MM.1S (cell line): ENCODE data around the gene IDH3A.

Experiments
- DNase-seq: peaks from one replicate; pipeline ENCODE4 v3.0.0-alpha.2; 2015
- H2AFZ ChIP-seq: fragments of 300-600 bp; sonication (generic); 2 replicates; pipeline ENCODE4 v1.6.0; 2016; ENCODE audit warnings: antibody characterized with exemption, low read length
- H3F3A ChIP-seq: fragments of 300-600 bp; sonication (generic); 2 replicates; pipeline ENCODE4 v1.6.1; 2016; ENCODE audit warnings: mild to moderate bottlenecking, antibody characterized with exemption, low read length, moderate library complexity, mixed read lengths; ENCODE audit not compliant: insufficient read depth
- H3K27ac ChIP-seq: fragments of 300-600 bp; sonication (generic); 2 replicates; pipeline ENCODE4 v1.5.1; 2016; ENCODE audit warnings: mild to moderate bottlenecking, low read length
- H3K27me3 ChIP-seq: fragments of 300-600 bp; sonication (generic); replicated peaks from 2 replicates; pipeline ENCODE4 v1.6.0; 2016; ENCODE audit warnings: low read length; ENCODE audit not compliant: insufficient read depth
- H3K36me3 ChIP-seq: fragments of 300-600 bp; sonication (generic); replicated peaks from 2 replicates; pipeline ENCODE4 v1.6.1; 2016; ENCODE audit warnings: mild to moderate bottlenecking, low read length, mixed read lengths; ENCODE audit not compliant: insufficient read depth
- H3K4me1 ChIP-seq: fragments of 300-600 bp; sonication (generic); 2 replicates; pipeline ENCODE4 v1.6.1; 2016; ENCODE audit warnings: low read length, mixed read lengths
- H3K4me2 ChIP-seq: fragments of 300-600 bp; sonication (generic); 2 replicates; pipeline ENCODE4 v1.6.0; 2016; ENCODE audit warnings: low read depth, low read length
- H3K4me3 ChIP-seq: fragments of 300-600 bp; sonication (generic); 2 replicates; pipeline ENCODE4 v1.5.1; 2016; ENCODE audit warnings: low read length, mixed read lengths
- H3K79me2 ChIP-seq: fragments of 300-600 bp; sonication (generic); 2 replicates; pipeline ENCODE4 v1.6.1; 2016; ENCODE audit warnings: mixed run types, low read length, mixed read lengths
- H3K9ac ChIP-seq: fragments of 300-600 bp; sonication (generic); 2 replicates; pipeline ENCODE4 v1.6.1; 2016; ENCODE audit warnings: low read length, mixed read lengths
- H3K9me2 ChIP-seq: fragments of 300-600 bp; sonication (generic); replicated peaks from 2 replicates; pipeline ENCODE4 v1.6.1; 2016; ENCODE audit warnings: mild to moderate bottlenecking, low read length, mixed read lengths; ENCODE audit not compliant: insufficient read depth
- H3K9me3 ChIP-seq: fragments of 300-600 bp; sonication (generic); replicated peaks from 2 replicates; pipeline ENCODE4 v1.6.1; 2016; ENCODE audit warnings: mild to moderate bottlenecking, low read length, mixed read lengths; ENCODE audit not compliant: insufficient read depth
- H4K20me1 ChIP-seq: fragments of 300-600 bp; sonication (generic); 2 replicates; pipeline ENCODE4 v1.6.1; 2016; ENCODE audit warnings: mild to moderate bottlenecking, low read length, moderate library complexity, mixed read lengths; ENCODE audit not compliant: insufficient read depth
- EZH2 ChIP-seq: fragments of 300-600 bp; sonication (generic); optimal IDR thresholded peaks from 2 replicates; pipeline ENCODE3; 2017; ENCODE audit warnings: low read depth, mild to moderate bottlenecking, antibody characterized with exemption, low read length, mixed read lengths
- EZH2phosphoT487 ChIP-seq: fragments of 300-600 bp; sonication (generic); IDR thresholded peaks from 2 replicates; pipeline ENCODE4 v1.6.1; 2018; ENCODE audit warnings: antibody characterized with exemption, low read length
- TF ChIP-seq, protein P1 (sequence below): fragments of 300-600 bp; sonication (generic); IDR thresholded peaks from 2 replicates; pipeline ENCODE4 v1.5.1; 2016; ENCODE audit warnings: antibody characterized with exemption, low read length, mixed read lengths

Gene IDH3A

GRCh38 chr15:78131295-78132061, 17.7 kb upstream of the IDH3A start, which contains the start of gene CIB2:
Gene CIB2, minus strand, starts transcription at chr15:78131445. Its CDS starts 230 bp downstream, at chr15:78131215.
- Histone ChIP-seq H3K36me3 (no peaks in the 10 kb centered on the region), H4K20me1 (no peaks in the 10 kb centered on the region), H3K4me2 (peak within 1 kb of the TSS; percentile 91), H3K27me3 (no peaks in the 10 kb centered on the region), H3K9me3 (no peaks in the 10 kb centered on the region), H3K79me2 (no peaks in the 10 kb centered on the region), H3K9ac (peak within 1 kb of the TSS; percentile 81), H3K4me1 (no peaks in the 10 kb centered on the region), H3F3A (peaks cover 5% of the 10 kb centered on the region; the same call in 1 of the 2 replicates), H3K4me3 (peak within 1 kb of the TSS; percentile 87), H2AFZ (peak within 1 kb of the TSS; percentile 99), H3K9me2 (no peaks in the 10 kb centered on the region), H3K27ac (peak within 1 kb of the TSS; percentile 19; the same call in 1 of the 2 replicates)
- TF ChIP-seq, protein P1, sequence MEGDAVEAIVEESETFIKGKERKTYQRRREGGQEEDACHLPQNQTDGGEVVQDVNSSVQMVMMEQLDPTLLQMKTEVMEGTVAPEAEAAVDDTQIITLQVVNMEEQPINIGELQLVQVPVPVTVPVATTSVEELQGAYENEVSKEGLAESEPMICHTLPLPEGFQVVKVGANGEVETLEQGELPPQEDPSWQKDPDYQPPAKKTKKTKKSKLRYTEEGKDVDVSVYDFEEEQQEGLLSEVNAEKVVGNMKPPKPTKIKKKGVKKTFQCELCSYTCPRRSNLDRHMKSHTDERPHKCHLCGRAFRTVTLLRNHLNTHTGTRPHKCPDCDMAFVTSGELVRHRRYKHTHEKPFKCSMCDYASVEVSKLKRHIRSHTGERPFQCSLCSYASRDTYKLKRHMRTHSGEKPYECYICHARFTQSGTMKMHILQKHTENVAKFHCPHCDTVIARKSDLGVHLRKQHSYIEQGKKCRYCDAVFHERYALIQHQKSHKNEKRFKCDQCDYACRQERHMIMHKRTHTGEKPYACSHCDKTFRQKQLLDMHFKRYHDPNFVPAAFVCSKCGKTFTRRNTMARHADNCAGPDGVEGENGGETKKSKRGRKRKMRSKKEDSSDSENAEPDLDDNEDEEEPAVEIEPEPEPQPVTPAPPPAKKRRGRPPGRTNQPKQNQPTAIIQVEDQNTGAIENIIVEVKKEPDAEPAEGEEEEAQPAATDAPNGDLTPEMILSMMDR, result peak; percentile 57
- TF ChIP-seq EZH2phosphoT487 (no peak), EZH2 (no peak)
- DNase-seq, result peak; percentile 57

- TF ChIP-seq EZH2 (no peak), EZH2phosphoT487 (no peak)
- TF ChIP-seq, protein P1, result no peak
- DNase-seq, result no peak
- H3K4me3 ChIP-seq, result no peak overlapping the region
These were observed 15.4 kb upstream of the IDH3A start for GRCh38 chr15:78133801-78134200.

GRCh38 chr15:78139578-78139977, 9.6 kb upstream of the IDH3A start:
- Histone ChIP-seq H2AFZ (no peak overlapping the region), H3K9ac (no peak overlapping the region), H3F3A (no peaks in the 10 kb centered on the region), H3K4me3 (no peak overlapping the region), H3K27me3 (no peaks in the 10 kb centered on the region), H3K9me3 (no peaks in the 10 kb centered on the region), H3K36me3 (no peaks in the 10 kb centered on the region), H3K9me2 (no peaks in the 10 kb centered on the region), H3K4me2 (no peak overlapping the region), H3K79me2 (no peaks in the 10 kb centered on the region), H4K20me1 (no peaks in the 10 kb centered on the region), H3K27ac (no peak overlapping the region), H3K4me1 (no peaks in the 10 kb centered on the region)
- no peak for TF ChIP-seq EZH2
- TF ChIP-seq, protein P1, result no peak
- TF ChIP-seq EZH2phosphoT487, result no peak
- no peak for DNase-seq

More at GRCh38 chr15:78133801-78134200, 15.4 kb upstream of the IDH3A start:
- Histone ChIP-seq H3K9ac (no peak overlapping the region), H3K9me2 (no peaks in the 10 kb centered on the region), H3K27me3 (no peaks in the 10 kb centered on the region), H3K36me3 (no peaks in the 10 kb centered on the region), H3K79me2 (no peaks in the 10 kb centered on the region), H3F3A (peaks cover 5% of the 10 kb centered on the region; the same call in 1 of the 2 replicates), H3K4me2 (no peak overlapping the region), H4K20me1 (no peaks in the 10 kb centered on the region), H2AFZ (no peak overlapping the region), H3K27ac (no peak overlapping the region), H3K9me3 (no peaks in the 10 kb centered on the region), H3K4me1 (no peaks in the 10 kb centered on the region)
